Gastroesophageal sphincter (tissue), 3 donors: ENCODE data around the gene KNOP1.

Experiments
- CTCF ChIP-seq, 4 experiments: fragments of 200-600 bp in 2 of 4; fragments of 450-650 bp in 2 of 4; sonication (generic) in 1 of 4; IDR thresholded peaks; one replicate each; pipeline ENCODE4 v1.5.1; 2017 to 2019; ENCODE audit warnings: antibody characterized with exemption in 4 of 4, mild to moderate bottlenecking in 2 of 4, moderate library complexity in 2 of 4
- EP300 ChIP-seq: sonication (generic); formaldehyde crosslinking; IDR thresholded peaks from one replicate; pipeline ENCODE4 v1.6.1; 2017; ENCODE audit warnings: antibody characterized with exemption, mild to moderate bottlenecking

- TF ChIP-seq EP300 (no peak), CTCF (IDR thresholded peaks at IDR 0.05) (no peak)
Observed at GRCh38 chr16:19715566-19715965, 2.5 kb downstream of the KNOP1 start.
